ENCODE measurements around the gene PICALM. TPM values are rescaled to one million over a fixed set of nuclear protein-coding genes. Genes with fewer than 3 reads are reported as not detected.

Gene PICALM
- total and polyA plus RNA-seq, 2 of the 4 experiments (the other 2 are of a cell fraction): 235 to 453 TPM

DNA sequence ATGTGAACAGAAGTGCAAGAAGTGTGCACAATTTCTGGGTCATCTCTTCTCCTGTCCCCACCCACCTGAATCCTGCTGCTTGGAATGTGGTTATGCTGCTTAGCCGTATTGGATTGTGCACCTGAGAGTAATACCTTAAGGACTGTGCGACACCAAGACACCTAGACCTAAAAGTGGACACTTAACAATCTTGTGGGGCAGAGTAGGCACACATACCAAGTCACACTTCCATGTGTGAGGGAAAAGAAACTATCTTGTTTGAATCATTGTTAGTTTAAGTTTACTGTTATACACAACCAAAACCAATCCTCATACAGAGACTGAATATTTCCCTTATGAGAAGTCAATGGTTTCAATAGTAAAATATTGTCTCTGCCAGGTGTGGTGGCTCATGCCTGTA, 120.0 kb downstream of the PICALM start:
- no peak overlapping the region for H2AK9ac ChIP-seq (replicated peaks; ENCODE audit: low read depth, low read length, poor library complexity)
- ATAC-seq (ENCODE audit: low read depth) (no peak), DNase-seq (peak; percentile 35)
- H3K27me3 ChIP-seq (ENCODE audit: control insufficient read depth, insufficient read depth, low read length): no peaks in the 10 kb centered on the region
- 0 out of 4 replicates have a peak overlapping the region, but pooled peaks of 1 of the 2 experiments have one; percentile 9 for H4K8ac ChIP-seq (ENCODE audit: low read depth in 2 of 2, low read length in 2 of 2)
- H3K79me1 ChIP-seq (ENCODE audit: low read depth in 1 of 2, low read length in 2 of 2): peaks cover 0 to 7% of the 10 kb centered on the region in 2 experiments; a peak in 2 of 4 replicates
- no peak overlapping the region for H3K27ac ChIP-seq (ENCODE audit: insufficient read depth, low read length)
- H3K4me3 ChIP-seq (ENCODE audit: insufficient read depth, low read depth, low read length): no peak overlapping the region
- H4K91ac ChIP-seq (ENCODE audit: insufficient read depth, low read depth, low read length): no peak overlapping the region
- intact Hi-C loops (cut with micrococcal nuclease): no loop called here
- no peak for TF ChIP-seq NFE2L2 (IDR thresholded peaks at IDR 0.05; ENCODE audit: low read depth, low read length)
- TF ChIP-seq, protein P1, sequence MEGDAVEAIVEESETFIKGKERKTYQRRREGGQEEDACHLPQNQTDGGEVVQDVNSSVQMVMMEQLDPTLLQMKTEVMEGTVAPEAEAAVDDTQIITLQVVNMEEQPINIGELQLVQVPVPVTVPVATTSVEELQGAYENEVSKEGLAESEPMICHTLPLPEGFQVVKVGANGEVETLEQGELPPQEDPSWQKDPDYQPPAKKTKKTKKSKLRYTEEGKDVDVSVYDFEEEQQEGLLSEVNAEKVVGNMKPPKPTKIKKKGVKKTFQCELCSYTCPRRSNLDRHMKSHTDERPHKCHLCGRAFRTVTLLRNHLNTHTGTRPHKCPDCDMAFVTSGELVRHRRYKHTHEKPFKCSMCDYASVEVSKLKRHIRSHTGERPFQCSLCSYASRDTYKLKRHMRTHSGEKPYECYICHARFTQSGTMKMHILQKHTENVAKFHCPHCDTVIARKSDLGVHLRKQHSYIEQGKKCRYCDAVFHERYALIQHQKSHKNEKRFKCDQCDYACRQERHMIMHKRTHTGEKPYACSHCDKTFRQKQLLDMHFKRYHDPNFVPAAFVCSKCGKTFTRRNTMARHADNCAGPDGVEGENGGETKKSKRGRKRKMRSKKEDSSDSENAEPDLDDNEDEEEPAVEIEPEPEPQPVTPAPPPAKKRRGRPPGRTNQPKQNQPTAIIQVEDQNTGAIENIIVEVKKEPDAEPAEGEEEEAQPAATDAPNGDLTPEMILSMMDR (conservative IDR thresholded peaks at IDR 0.05; ENCODE audit: low read depth, low read length): no peak
- no peak for TF ChIP-seq CHD1 (IDR thresholded peaks at IDR 0.05; ENCODE audit: low read depth, low read length)
- TF ChIP-seq RAD21 (IDR thresholded peaks at IDR 0.05; ENCODE audit: low read length): no peak
- TF ChIP-seq MXI1 (IDR thresholded peaks at IDR 0.05; ENCODE audit: borderline replicate concordance, low read depth, low read length): no peak
- no peak for TF ChIP-seq CEBPB (IDR thresholded peaks at IDR 0.05; ENCODE audit: low read depth, low read length)
- TF ChIP-seq MAZ (IDR thresholded peaks at IDR 0.05; ENCODE audit: borderline replicate concordance, low read depth, low read length): no peak
- H2BK15ac ChIP-seq (ENCODE audit: low read depth, low read length): 0 out of 3 replicates have a peak overlapping the region, but pooled peaks have one; percentile 10
- no peak overlapping the region for H3K56ac ChIP-seq (ENCODE audit: extremely low read depth, insufficient read depth, low read length)
- ChIA-PET CTCF (no interaction called here), POLR2A (ENCODE audit: unreplicated experiment) (no interaction called here)
- no peaks in the 10 kb centered on the region for H3K9me3 ChIP-seq (ENCODE audit: control insufficient read depth, insufficient read depth, low read length)
- peaks cover 4% of the 10 kb centered on the region; the same call in 1 of the 2 replicates for H4K20me1 ChIP-seq (ENCODE audit: insufficient read depth, low read length)
- peak overlapping the region; percentile 23; the same call in 1 of the 2 replicates for H2AK5ac ChIP-seq (ENCODE audit: low read depth, low read length)
- no peak overlapping the region for H4K5ac ChIP-seq (ENCODE audit: low read depth, low read length)
- no peaks in the 10 kb centered on the region for H3K36me3 ChIP-seq (ENCODE audit: control insufficient read depth, insufficient read depth, low read length)
- no TSS peak for BruUV-seq (replicated peaks)
- H3K9ac ChIP-seq (ENCODE audit: low read depth, low read length): no peak overlapping the region
- H2BK5ac ChIP-seq (ENCODE audit: low read depth, low read length, poor library complexity, severe bottlenecking): no peak overlapping the region
- 0 out of 2 replicates have a peak overlapping the region, but pooled peaks have one; percentile 31 for H3K14ac ChIP-seq (replicated peaks; ENCODE audit: low read depth, low read length)
- dilution Hi-C loops (cut with HindIII; ENCODE audit: low sequenced_read_pairs, unreplicated experiment): no loop called here
- no peak overlapping the region for H2BK120ac ChIP-seq (ENCODE audit: low read depth, low read length)
- H3K23ac ChIP-seq (ENCODE audit: low read depth, low read length): no peak overlapping the region
- H3K4ac ChIP-seq (ENCODE audit: low read depth, low read length): 0 out of 2 replicates have a peak overlapping the region, but pooled peaks have one; percentile 15
- H2AFZ ChIP-seq (replicated peaks; ENCODE audit: low read length, poor library complexity): no peak overlapping the region
- H3K4me2 ChIP-seq (ENCODE audit: low read depth, low read length): no peak overlapping the region
- H2BK20ac ChIP-seq (ENCODE audit: low read depth, low read length): no peak overlapping the region
- H3K4me1 ChIP-seq (ENCODE audit: control insufficient read depth, insufficient read depth, low read length): peaks cover 14% of the 10 kb centered on the region
- WGBS, 2 experiments (ENCODE audit: extremely low coverage in 2 of 2, insufficient read length in 1 of 2): no CpG with 5 or more reads among the region's 2 CpGs
- H3K9me1 ChIP-seq (ENCODE audit: insufficient read depth, low read length): peaks cover 5% of the 10 kb centered on the region
- in situ Hi-C loops (cut with MboI; ENCODE audit: low sequenced_read_pairs): no loop called here
- no peak overlapping the region for H3K18ac ChIP-seq (ENCODE audit: low read depth, low read length)

All from IMR-90 (cell line).